GM12878 (cell line): Measurements from ENCODE around the gene JAKMIP1. TPM values are rescaled to one million over a fixed set of nuclear protein-coding genes. Genes with fewer than 3 reads are reported as not detected.

ENCODE experiments used
- ATAC-seq: fragments of 200-7000 bp; cut with Tn5 transposase; 3 replicates; pipeline ENCODE4 v1.9.1; 2020; ENCODE audit warnings: mild to moderate bottlenecking, moderate library complexity
- BruUV-seq: library from RNA; stranded (reverse); fragments of 400-500 nt; replicated peaks from 2 replicates; lab custom pipeline; 2021; lab: Mats Ljungman, UMichigan
- CTCF ChIA-PET: fragments of 300-600 bp; sonication (Branson Sonifier 250); formaldehyde crosslinking; extraction: SDS; loops from one replicate; lab custom pipeline; 2021; ENCODE audit warnings: inconsistent platforms; lab: Yijun Ruan, JAX
- POLR2A ChIA-PET: fragments of 350-600 bp; formaldehyde crosslinking; extraction: SDS; loops from one replicate; lab custom pipeline; 2021; ENCODE audit warnings: inconsistent platforms; lab: Charles Lee
- RAD21 ChIA-PET: fragments of 300-600 bp; sonication (Branson Sonifier 250); formaldehyde crosslinking; loops from one replicate; lab custom pipeline; 2023; ENCODE audit warnings: antibody characterized with exemption; ENCODE audit not compliant: unreplicated experiment; lab: Charles Lee
- SMC1A ChIA-PET: fragments of 300-600 bp; sonication (Branson Sonifier 250); formaldehyde crosslinking; loops from one replicate; lab custom pipeline; 2023; ENCODE audit not compliant: unreplicated experiment, uncharacterized antibody; lab: Charles Lee
- DNase-seq: peaks from one replicate; pipeline ENCODE4 v3.0.0-alpha.2; 2011; ENCODE audit warnings: low read depth, low spot score
- FAIRE-seq: peaks from 3 replicates; lab custom pipeline; 2011; peaks lifted over from hg19 to GRCh38; lab: Jason Lieb, UNC
- H2AFZ ChIP-seq: 2 replicates; pipeline ENCODE4 v1.6.0; 2011; ENCODE audit warnings: low read depth, low read length, control low read depth; ENCODE audit not compliant: control insufficient read depth
- H3K27ac ChIP-seq: 2 replicates; pipeline ENCODE4 v1.5.1; 2011; ENCODE audit warnings: control low read depth; ENCODE audit not compliant: control insufficient read depth, insufficient read depth
- H3K27me3 ChIP-seq, 2 experiments: replicated peaks in 1 of 2; 2 replicates each; pipeline versions ENCODE4 v1.6.0 to v1.6.1; 2011; ENCODE audit warnings: low read length in 1 of 2; ENCODE audit not compliant: control insufficient read depth in 2 of 2, insufficient read depth in 2 of 2
- H3K36me3 ChIP-seq, 2 experiments: 2 replicates each; pipeline ENCODE4 v1.5.1; 2011; ENCODE audit warnings: low read length in 1 of 2; ENCODE audit not compliant: control insufficient read depth in 2 of 2, insufficient read depth in 2 of 2
- H3K4me1 ChIP-seq: 2 replicates; pipeline ENCODE4 v1.6.1; 2011; ENCODE audit warnings: mild to moderate bottlenecking, low read length, moderate library complexity, mixed read lengths; ENCODE audit not compliant: control insufficient read depth, insufficient read depth
- H3K4me2 ChIP-seq: 2 replicates; pipeline ENCODE4 v1.6.0; 2011; ENCODE audit warnings: control low read depth; ENCODE audit not compliant: control insufficient read depth, insufficient read depth
- H3K4me3 ChIP-seq: fragments of 200-600 bp; sonication (generic); 2 replicates; pipeline ENCODE4 v1.5.1; 2016
- H3K79me2 ChIP-seq: 2 replicates; pipeline ENCODE4 v1.6.0; 2011; ENCODE audit warnings: low read length; ENCODE audit not compliant: control insufficient read depth, insufficient read depth
- H3K9ac ChIP-seq: 2 replicates; pipeline ENCODE4 v1.8.0; 2011; ENCODE audit warnings: low read length, control low read depth, mixed read lengths; ENCODE audit not compliant: control insufficient read depth, insufficient read depth
- H3K9me3 ChIP-seq: replicated peaks from 3 replicates; pipeline ENCODE4 v1.5.1; 2011; ENCODE audit warnings: mild to moderate bottlenecking, low read length; ENCODE audit not compliant: control insufficient read depth, insufficient read depth
- H4K20me1 ChIP-seq: 2 replicates; pipeline ENCODE4 v1.6.0; 2011; ENCODE audit not compliant: control insufficient read depth, insufficient read depth
- BHLHE40 ChIP-seq, 2 experiments: fragments of 450-650 bp in 1 of 2; IDR thresholded peaks; 2 replicates each; pipeline ENCODE4 v1.6.1; 2011 to 2017; ENCODE audit warnings: low read depth in 2 of 2, borderline replicate concordance in 1 of 2, improper control_type of control experiment in 1 of 2, low read length in 1 of 2, mild to moderate bottlenecking in 1 of 2
- EGR1 ChIP-seq, 2 experiments: IDR thresholded peaks; 1 replicate in 1 of 2; 2 replicates in 1 of 2; pipeline ENCODE4 v1.6.1; 2011 to 2012; ENCODE audit warnings: low read depth in 2 of 2, low read length in 2 of 2, borderline replicate concordance in 1 of 2, mild to moderate bottlenecking in 1 of 2, moderate library complexity in 1 of 2
- MTA2 ChIP-seq: fragments of 450-650 bp; IDR thresholded peaks from 2 replicates; pipeline ENCODE4 v1.6.1; 2016; ENCODE audit warnings: low read depth, mild to moderate bottlenecking, moderate library complexity
- RUNX3 ChIP-seq: IDR thresholded peaks from 2 replicates; pipeline ENCODE4 v1.6.1; 2012; ENCODE audit warnings: low read length, inconsistent platforms
- SP1 ChIP-seq: IDR thresholded peaks from one replicate; pipeline ENCODE4 v1.6.1; 2011; ENCODE audit warnings: low read depth, low read length
- TAF1 ChIP-seq: IDR thresholded peaks from 2 replicates; pipeline ENCODE4 v1.6.1; 2011; ENCODE audit warnings: mild to moderate bottlenecking, low read depth, low read length, borderline replicate concordance
- TCF12 ChIP-seq: IDR thresholded peaks from 2 replicates; pipeline ENCODE4 v1.6.1; 2011; ENCODE audit warnings: low read depth, mild to moderate bottlenecking, low read length
- YBX1 ChIP-seq: fragments of 450-650 bp; IDR thresholded peaks from 2 replicates; pipeline ENCODE4 v1.6.1; 2016; ENCODE audit warnings: antibody characterized with exemption
- YY1 ChIP-seq: IDR thresholded peaks from 2 replicates; pipeline ENCODE4 v1.6.1; 2011; ENCODE audit warnings: low read depth, mild to moderate bottlenecking, low read length
- WGBS: methylation state at CpG from one replicate; pipeline ENCODE4 v1.1.6; 2016; ENCODE audit warnings: low lambda C conversion rate; ENCODE audit not compliant: insufficient replicate concordance, insufficient coverage; ENCODE audit errors: missing lambda C conversion rate; 5-methylcytosine and 5-hydroxymethylcytosine counted together
- in situ Hi-C: fragments of 300-500 bp; cut with MboI; formaldehyde crosslinking; loops from 9 replicates; pipeline ENCODE4 v1.14.3; 2018; ENCODE audit warnings: mixed read lengths
- intact Hi-C: fragments of 100-400 bp; cut with micrococcal nuclease; formaldehyde crosslinking; loops from one replicate; pipeline ENCODE4 v1.14.2; 2022; ENCODE audit not compliant: unreplicated experiment
- polyA plus RNA-seq, 11 experiments: library from polyadenylated mRNA; depleted of rRNA in 4 of 11; unstranded in 6 of 11; stranded (reverse) in 5 of 11; fragments of >200 nt; fragmentation: Nextera tagmentation in 4 of 11; fragmentation: Illumina TruSeq in 1 of 11; extraction: Ambion mirVana in 4 of 11; extraction: Trizol in 1 of 11; gene quantifications; 1 replicate in 1 of 11; 2 replicates in 10 of 11; pipeline versions ENCODE4 v1.2.1 to v1.2.3, GENCODE V29; 2011 to 2016; ENCODE audit warnings: inconsistent platforms in 2 of 11, missing spikeins in 2 of 11, low read depth in 1 of 11
- total RNA-seq, 4 experiments: library from RNA; depleted of rRNA in 3 of 4; stranded (reverse); fragments of >200 nt in 3 of 4; fragmentation: Illumina TruSeq in 1 of 4; extraction: Trizol in 1 of 4; gene quantifications; 2 replicates each; pipeline versions ENCODE4 v1.2.1 to v1.2.3, GENCODE V29; 2013 to 2021
- TF ChIP-seq, protein P1 (sequence below): fragments of 450-650 bp; IDR thresholded peaks from 2 replicates; pipeline ENCODE4 v1.6.1; 2018; ENCODE audit warnings: mild to moderate bottlenecking, low read depth, moderate library complexity; ENCODE audit not compliant: partially characterized antibody

The JAKMIP1 gene
- total and polyA plus RNA-seq, 10 of the 15 experiments (the other 5 are each of a cell fraction or from before 2014, with no cell fraction given): 0.52 to 16.7 (median 12.3) TPM

DNA sequence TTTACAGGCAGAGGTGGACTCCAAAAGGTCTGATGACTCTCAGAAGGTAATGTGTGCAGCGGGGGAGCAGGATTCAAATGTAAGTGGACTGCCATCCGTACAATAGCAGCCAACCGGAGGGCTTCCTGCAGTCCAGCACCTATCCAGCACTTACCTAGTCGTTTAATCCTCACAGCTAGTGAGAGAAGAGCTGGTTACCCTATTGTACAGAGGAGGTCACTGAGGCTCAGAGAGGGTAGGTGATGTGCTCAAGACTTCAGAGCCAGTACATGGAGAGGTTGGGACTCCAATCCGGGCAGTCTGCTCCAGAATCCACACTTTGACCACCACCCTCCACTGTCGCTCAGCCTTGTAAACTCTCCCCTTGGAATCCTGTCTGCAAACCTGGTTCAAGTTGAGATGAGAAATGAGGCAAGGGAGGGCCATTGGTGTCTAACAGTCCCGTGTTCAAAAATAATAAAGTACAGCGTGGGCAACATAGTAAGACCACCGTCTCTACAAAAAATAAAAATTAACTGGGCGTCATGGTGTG is 22.5 kb upstream of the JAKMIP1 start (continued):
- TF ChIP-seq, protein P1, sequence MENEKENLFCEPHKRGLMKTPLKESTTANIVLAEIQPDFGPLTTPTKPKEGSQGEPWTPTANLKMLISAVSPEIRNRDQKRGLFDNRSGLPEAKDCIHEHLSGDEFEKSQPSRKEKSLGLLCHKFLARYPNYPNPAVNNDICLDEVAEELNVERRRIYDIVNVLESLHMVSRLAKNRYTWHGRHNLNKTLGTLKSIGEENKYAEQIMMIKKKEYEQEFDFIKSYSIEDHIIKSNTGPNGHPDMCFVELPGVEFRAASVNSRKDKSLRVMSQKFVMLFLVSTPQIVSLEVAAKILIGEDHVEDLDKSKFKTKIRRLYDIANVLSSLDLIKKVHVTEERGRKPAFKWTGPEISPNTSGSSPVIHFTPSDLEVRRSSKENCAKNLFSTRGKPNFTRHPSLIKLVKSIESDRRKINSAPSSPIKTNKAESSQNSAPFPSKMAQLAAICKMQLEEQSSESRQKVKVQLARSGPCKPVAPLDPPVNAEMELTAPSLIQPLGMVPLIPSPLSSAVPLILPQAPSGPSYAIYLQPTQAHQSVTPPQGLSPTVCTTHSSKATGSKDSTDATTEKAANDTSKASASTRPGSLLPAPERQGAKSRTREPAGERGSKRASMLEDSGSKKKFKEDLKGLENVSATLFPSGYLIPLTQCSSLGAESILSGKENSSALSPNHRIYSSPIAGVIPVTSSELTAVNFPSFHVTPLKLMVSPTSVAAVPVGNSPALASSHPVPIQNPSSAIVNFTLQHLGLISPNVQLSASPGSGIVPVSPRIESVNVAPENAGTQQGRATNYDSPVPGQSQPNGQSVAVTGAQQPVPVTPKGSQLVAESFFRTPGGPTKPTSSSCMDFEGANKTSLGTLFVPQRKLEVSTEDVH: no peak
- TF ChIP-seq TAF1 (no peak), BHLHE40 (IDR thresholded peaks at IDR 0.05; ENCODE audit: borderline replicate concordance in 1 of 2, low read depth in 2 of 2, low read length in 1 of 2) (no peak), YBX1 (no peak), RUNX3 (no peak)
- TF ChIP-seq, all 136 proteins: peak for 2

DNA sequence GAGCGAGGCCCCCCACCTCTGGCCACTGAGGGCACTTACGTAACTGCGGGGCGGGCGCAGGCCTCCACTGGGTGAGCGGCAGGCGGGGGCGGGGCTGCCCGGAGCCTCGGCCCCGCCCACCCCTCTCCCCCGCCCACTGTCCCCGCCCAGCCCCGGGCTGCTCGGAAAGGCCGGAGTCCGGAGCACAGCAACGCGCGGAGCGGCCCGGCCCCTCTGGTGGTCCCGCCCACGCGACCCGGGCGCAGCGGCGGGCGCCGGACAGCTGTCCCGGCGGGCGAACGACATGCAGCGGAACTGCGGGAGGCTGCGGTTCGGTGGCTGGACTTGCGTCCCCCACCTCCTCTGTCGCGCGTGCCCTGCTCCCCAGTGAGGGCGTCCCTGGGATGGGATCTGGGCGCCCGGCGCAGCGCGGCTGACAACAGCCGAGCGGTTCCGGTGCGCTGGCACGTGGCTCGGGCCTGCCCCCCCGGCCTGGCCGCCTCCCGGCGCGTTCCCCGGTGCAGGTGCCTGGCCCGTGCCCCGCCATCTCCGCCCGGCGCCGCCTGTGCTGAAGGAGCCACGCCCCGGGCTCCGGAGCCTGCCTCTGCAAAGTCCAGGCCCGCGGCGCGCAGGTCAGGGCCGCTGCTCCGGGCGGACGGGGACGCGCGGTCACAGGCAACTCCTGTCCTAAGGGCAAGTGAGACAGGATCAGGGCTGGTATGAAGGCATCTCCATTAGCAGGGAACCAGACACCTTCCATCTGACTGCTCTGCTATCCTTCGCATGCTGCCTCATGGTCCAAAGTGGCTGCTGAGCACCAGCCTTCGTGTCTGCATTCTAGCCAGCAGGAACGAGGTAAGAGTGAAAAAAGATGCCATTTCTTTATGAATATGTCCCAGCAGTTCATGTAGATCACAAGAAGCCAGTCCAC is 21.8 kb upstream of the JAKMIP1 start:
- ATAC-seq (peak; percentile 57), FAIRE-seq (no peak), DNase-seq (no peak)
- ChIA-PET CTCF (interaction anchor here (1.6 to 5.3 kb wide), 2 partner anchors 28 to 88 kb away, joined by 5 to 34 read pairs; no protein-coding TSS in a partner anchor), SMC1A (no interaction called here), POLR2A (no interaction called here), RAD21 (no interaction called here)
- Histone ChIP-seq H3K27ac (no peak overlapping the region), H3K9me3 (peaks cover 5% of the 10 kb centered on the region), H3K4me3 (0 out of 2 replicates have a peak overlapping the region, but pooled peaks have one; percentile 27), H3K9ac (no peak overlapping the region), H2AFZ (peak overlapping the region; percentile 26; the same call in 1 of the 2 replicates), H3K79me2 (no peaks in the 10 kb centered on the region), H3K4me1 (peaks cover 16% of the 10 kb centered on the region), H3K36me3 (no peaks in the 10 kb centered on the region), H4K20me1 (no peaks in the 10 kb centered on the region; the same call in 1 of the 2 replicates), H3K27me3 (no peaks in the 10 kb centered on the region; a peak in 2 of 4 replicates), H3K4me2 (peak overlapping the region; percentile 31; the same call in 1 of the 2 replicates)
- in situ Hi-C loops (no loop called here), intact Hi-C loops (no loop called here)
- WGBS: 83% methylated on average over 40 of the region's 84 CpGs
- TF ChIP-seq MTA2: no peak
- TF ChIP-seq EGR1 (IDR thresholded peaks at IDR 0.05; ENCODE audit: borderline replicate concordance in 1 of 2, low read depth in 2 of 2, low read length in 2 of 2): peak in 1 of 2 experiments; percentile 62; a peak in 1 of 3 replicates
- peak; percentile 37; the same call in 1 of the 2 replicates for TF ChIP-seq YY1
- TF ChIP-seq TCF12: no peak
- peak; percentile 46 for TF ChIP-seq SP1
- BruUV-seq: no TSS peak
